ENCODE results near the gene GGA2.
A peak's percentile ranks its signal among the peaks of the same experiment; 100 is the strongest.
"Not testable (repeated sequence)": the region's sequence is repeated elsewhere in the genome, so short reads cannot be mapped to it uniquely, and the experiment has no call there.

Gene GGA2, protein sequence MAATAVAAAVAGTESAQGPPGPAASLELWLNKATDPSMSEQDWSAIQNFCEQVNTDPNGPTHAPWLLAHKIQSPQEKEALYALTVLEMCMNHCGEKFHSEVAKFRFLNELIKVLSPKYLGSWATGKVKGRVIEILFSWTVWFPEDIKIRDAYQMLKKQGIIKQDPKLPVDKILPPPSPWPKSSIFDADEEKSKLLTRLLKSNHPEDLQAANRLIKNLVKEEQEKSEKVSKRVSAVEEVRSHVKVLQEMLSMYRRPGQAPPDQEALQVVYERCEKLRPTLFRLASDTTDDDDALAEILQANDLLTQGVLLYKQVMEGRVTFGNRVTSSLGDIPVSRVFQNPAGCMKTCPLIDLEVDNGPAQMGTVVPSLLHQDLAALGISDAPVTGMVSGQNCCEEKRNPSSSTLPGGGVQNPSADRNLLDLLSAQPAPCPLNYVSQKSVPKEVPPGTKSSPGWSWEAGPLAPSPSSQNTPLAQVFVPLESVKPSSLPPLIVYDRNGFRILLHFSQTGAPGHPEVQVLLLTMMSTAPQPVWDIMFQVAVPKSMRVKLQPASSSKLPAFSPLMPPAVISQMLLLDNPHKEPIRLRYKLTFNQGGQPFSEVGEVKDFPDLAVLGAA

DNA sequence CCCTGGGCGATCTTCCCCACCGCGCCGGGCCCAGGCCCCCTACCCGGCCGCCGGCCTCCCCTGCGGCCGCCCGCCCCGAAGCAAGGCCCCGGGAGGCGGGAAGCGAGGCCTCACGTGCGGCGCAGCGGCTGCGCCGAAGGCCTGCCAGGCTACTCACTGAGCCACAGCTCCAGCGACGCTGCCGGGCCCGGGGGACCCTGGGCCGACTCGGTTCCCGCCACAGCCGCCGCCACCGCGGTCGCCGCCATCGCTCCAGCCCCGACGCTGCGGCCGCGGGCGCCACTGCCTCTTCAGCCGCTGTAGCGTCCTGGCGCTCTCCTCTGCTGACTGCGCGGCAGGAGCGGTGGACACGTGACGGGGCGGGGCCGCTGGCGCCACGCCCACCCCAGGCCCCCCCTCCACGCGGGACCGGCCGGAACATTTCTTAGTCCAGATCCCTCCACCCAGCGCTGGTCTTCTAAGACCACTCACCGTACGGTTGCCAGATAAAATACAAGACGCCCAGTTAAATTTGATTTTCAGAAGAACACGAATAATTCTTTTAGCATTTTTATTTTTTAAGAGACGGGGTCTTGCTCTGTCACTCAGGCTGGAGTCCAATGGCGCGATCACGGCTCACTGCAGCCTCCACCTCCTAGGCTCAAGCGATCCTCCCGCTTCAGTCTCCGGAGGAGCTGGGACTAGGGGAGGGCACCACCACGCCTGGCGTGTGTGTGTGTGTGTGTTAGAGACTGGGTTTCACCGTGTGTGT, at the start of gene GGA2:
GGA2 (minus strand) TSS at position 331 of the 751 bp plus-strand sequence; CDS start at position 248, 83 bp downstream.
- DNase-seq: peak; percentile 50

DNA sequence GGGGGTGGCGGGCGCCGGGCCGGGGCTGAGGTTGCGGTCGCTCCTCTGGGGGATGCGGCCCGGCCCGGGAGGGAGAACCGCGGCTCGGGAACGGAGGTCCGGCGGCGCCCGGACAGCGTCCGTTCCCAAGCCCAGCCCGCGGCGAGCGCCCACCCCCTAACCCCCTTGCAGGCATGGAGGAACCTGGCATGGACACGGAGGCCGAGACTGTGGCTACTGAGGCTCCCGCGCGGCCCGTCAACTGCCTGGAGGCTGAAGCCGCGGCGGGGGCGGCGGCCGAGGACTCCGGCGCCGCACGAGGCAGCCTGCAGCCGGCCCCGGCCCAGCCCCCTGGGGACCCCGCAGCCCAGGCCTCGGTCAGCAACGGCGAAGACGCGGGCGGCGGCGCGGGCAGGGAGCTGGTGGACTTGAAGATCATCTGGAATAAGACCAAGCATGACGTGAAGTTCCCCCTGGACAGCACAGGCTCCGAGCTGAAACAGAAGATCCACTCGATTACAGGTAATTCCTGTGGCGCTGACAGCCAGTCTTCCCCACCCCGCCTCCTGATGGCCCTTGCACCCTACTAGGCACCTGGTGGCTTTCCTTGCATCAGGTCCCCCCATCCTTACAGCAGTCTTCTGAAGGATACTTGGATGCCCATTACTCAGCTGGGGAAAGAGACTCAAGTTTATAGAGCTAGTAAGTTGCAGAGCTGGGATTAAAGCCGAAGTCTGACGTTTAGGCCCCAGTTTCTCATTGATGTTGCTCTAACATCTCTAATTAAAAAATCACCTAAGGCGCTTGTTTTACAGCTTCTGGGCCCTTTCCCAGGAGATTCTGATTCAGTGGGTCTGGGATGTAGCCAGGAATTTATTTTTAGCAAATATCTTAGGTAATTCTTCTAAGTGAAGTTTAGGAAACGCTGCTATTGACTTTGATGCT, 47.7 kb upstream of the GGA2 start:
- peak; percentile 41 for DNase-seq

DNA sequence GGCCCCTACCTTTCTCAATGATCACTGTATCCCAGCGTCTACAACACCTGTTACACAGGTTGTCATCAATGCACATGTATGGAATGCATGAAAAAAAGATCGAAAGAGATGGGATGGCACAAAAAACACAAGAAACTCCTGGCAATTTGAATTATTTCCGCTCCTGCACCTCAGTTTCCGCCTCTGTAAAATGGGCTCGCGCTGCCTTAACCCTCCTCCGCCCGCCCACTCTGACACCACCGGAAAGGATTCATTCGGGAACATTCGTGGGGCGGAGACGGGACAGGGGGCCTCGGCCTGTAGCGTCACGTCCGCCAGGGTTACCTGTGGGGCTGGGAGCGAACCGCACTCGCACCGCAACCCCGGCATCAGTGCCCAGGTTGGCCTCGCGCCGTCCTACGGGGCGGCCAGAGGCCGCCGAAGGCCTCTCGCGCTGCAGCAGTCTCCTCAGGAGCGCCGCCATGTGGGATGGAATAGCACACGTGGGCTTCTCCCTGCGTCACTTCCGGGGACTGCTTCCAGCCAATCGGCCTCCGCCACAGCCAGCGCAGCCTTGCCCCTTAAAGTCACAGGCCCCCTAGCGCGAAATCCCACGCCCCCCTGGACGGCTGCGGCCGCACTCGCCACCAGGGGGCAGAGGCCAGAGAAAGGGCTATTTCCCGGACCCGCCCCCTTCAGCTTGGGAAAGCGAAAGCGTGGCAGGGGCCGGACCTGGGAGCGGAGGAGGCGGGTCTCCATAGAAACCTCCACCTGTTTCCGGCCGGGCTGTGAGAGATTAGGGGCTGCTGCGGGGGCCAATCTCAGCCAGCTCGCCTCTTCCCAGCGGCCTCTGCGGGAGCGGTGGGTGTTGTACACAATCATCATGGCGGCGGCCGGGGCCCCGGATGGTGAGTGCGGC, 46.8 kb upstream of the GGA2 start, which contains the start of the genes EARS2 and UBFD1:
EARS2 (minus strand) TSS at position 470 of the 898 bp plus-strand sequence; CDS start at position 463, 7 bp downstream.
UBFD1 (plus strand) TSS at position 847 of the 898 bp plus-strand sequence; CDS start at position 863, 16 bp downstream.
- peak; percentile 97 for DNase-seq

DNA sequence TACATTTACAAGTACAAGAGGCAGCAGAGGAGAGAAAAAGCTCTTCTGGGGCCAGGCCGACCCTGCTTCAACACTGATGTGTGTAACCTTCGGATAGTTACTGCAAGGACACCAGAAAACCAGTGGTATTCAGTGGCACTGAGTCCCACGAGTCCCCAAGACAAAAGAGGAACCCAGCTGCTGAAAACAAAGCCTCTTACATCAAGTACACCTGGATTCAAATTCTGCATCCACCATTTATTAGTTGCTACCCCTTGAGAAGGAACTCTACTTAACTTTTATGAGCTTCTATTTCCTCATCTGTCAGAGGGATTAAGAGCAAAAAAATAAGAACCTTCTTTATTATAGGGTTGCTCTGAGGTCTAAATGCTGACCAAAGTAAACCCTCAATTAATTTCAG, 44.2 kb upstream of the GGA2 start:
- DNase-seq: no peak

DNA sequence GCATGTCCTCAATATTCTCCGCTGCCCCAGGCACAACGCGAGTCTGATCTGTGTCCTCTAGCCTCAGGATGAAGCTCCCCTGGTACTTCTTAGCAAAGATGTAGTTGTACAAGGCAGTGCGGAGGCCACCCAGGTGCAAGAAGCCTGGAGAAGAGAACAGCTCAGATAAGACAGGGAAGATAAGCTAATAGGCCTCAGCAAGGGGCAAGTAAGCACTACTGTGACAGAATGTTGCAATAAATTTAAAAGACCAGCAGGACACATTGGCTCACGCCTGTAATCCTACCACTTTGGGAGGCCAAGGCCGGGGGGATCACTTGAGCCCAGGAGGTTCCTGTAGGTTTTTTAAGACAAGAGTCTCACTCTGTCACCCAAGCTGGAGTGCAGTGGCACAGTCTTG, 41.9 kb upstream of the GGA2 start:
- no peak for DNase-seq

DNA sequence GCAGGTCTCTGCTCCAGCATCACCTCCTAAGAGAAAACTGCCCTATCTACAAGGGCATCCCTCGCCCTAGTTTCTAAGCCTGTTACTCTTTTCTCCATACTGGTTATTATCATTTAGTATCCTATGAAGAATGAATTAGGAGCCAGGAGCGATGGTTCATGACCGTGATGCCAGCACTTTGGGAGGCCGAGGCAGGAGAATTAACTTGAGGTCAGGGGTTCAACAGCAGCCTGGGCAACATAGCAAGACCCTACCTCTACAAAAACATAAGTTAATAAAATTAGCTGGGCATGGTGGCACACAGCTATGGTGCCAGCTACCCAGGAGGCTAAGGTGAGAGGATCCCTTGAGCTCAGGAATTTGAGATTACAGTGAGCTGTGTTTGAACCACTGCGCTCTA, 39.6 kb upstream of the GGA2 start:
- no peak for DNase-seq

DNA sequence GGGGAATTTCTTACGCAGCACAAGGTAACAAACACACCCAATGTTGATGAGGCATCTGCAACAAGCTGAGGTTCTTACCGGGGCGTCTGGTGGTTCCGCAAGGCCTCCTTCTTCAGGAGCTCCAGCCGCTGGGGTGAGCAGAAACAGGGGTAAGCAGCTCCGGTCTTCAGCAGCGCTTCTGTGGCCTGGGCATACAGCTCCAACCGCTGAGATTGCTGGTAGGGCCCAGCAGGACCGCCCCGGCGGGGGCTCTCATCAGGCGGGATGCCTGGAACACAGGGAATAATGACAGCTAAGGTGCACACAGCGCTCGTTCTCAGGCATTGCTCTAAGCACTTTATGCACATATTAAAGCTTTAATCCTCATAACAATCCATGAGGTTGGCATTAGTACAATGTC, 34.1 kb upstream of the GGA2 start:
- no peak for DNase-seq

DNA sequence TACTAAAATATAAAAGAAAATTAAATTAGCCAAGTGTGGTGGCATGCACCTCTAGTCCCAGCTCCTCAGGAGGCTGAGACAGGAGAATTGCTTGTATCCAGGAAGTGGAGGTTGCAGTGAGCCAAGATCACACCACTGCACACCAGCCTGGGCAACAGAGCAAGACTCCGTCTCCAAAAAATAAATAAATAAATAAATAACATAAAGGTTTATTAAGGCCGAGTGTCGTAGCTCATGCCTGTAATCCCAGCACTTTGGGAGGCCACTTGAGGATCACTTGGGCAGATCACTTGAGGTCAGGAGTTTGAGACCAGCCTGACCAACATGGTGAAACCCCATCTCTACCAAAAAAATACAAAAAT, 30.5 kb upstream of the GGA2 start:
- not testable (repeated sequence) for DNase-seq

DNA sequence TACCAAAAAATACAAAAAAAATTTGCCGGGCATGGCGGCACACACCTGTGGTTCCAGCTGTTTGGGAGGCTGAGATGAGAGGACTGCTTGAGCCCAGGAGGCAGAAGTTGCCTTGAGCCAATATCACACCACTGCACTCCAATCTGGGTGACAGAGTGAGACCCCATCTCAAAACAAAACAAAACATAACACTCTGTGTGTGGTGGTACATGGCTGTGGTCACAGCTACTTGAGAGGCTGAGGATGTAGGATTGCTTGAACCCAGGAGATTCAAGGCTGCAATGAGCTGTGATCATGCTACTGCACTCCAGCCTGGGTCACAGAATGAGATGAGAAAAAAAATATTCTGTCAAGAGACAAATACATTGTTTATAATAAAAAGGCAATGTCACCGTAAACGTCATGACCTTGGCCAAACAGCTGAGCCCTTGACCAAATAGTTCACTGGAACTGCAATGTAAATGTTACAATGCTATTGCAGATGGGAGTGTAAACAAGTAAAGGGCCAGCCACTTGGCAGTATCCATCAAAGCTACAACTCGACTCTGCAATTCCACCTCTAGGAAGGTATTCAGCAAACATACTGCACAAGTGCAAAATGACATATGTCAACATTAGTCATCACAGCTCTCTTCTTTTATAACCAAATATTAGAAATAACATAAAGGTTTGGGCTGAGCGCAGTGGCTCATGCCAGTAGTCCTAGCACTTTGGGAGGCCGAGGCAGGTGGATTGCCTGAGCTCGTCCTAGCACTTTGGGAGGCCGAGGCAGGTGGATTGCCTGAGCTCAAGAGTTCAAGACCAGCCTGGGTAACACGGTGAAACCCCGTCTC, 29.9 kb upstream of the GGA2 start:
- peak; percentile 85 for DNase-seq

DNA sequence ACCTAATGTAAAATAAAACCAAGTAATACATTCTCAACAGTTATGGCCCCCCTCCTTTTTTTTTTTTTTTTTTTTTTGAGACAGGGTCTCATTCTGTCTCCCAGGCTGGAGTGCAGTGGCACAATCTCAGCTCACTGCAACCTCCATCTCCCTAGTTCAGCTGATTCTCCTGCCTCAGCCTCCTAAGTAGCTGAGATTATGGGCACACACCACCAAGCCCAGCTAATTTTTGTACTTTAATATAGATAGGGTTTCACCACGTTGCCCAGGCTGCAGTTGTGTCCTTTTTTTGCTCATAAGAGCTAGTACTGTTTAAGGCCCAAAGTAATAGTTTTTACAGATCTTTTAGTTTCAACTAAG, 28.6 kb upstream of the GGA2 start:
- no peak for DNase-seq

DNA sequence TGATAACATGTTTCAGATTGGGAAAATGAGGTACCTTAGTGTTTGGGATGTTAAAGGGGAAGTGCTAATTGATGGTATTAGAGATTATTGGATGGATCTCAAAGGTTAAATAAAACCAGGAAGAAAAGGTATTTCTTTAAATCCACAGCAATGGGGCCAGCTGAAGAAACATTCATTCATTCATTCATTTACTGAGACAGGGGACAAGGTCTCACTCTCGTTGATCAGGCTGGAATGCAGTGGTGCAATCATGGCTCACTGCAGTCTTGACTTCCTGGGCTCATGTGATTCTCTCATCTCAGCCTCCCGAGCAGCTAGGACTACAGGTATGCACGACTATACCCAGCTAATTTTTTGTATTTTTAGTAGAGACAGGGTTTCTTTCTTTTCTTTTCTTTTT, 27.1 kb upstream of the GGA2 start:
- DNase-seq: no peak

DNA sequence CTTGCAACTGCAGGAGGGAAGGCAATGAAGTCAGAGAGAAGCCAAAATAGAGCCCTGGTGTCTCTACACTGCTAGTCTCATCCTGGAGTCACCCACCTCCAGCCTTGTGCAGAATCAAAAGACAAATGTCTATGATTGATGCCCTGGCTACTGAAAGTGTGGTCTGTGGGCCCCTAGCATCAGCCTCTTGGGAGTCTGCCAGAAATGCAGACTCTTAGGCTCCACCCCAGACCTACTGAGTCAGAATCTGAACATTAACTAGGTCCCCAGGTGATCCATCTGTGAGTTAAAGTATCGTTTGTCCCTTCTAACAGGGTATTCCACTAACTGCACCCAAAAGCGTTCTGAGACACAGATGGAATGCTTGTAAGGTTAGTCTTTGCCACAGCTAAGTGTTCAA, 25.6 kb upstream of the GGA2 start:
- no peak for DNase-seq

DNA sequence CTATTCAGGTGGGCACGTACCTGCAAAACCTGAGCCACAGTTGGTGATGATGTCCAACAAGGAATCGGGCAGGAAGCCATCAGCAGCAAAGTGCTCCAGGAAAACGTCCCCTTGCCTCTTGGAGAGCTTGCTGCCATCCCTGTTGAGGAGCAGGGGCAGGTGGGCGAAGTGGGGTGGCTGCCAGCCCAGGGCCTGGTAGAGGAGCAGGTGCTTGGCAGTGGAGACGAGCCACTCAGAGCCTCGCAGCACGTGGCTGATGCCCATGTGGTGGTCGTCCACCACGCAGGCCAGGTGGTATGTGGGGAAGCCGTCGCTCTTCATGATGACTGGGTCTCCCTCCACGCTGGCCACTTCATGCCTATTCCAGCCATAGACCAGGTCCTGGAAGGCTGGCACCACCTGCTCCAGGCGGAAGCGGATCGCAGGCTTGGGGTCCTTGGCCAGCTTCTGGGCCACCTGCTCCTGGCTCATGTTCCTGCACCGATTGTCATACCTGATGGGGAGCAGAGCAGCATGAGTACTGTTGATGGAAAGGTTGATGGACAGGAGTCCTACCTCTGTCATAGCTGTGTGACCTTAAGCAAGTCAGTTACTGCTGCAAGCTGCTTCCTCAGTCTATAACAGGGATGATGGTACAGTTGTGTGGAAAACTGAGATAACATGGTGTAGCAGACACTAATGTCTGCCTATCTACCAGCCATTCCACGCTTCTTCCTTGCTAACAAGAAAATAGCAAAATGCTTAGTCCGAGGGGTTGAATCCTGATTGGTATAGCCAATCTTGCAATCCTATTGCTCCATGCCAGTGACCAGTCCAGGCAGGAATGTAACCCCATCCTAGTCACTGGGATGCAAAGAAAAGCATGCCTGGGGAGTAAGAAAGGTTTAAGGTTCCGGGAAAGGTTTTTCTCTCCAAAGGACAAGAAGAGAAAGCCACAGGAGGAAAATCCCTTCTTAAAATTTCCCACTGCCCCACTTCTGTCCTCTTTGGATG, 24.9 kb upstream of the GGA2 start:
- DNase-seq: peak; percentile 29

DNA sequence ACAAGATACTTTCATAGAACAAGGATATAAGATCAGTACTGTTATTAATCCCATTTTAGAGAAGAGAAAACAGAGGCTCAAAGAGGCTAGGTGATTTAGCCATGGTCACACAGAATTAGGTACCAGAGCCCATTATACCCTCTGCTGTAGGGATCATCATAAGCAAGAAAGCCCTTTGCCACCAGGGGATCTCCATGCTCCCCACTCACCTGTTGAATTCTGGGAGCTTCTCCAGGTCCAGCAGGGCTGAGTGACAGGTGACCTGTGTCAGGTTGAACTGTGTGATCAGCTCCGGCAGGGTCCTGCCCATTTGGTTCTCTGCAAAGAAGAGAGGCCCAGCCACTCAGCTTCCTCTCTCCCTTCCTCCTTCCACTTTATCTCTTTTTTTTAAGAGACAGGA, 22.2 kb upstream of the GGA2 start:
- no peak for DNase-seq

DNA sequence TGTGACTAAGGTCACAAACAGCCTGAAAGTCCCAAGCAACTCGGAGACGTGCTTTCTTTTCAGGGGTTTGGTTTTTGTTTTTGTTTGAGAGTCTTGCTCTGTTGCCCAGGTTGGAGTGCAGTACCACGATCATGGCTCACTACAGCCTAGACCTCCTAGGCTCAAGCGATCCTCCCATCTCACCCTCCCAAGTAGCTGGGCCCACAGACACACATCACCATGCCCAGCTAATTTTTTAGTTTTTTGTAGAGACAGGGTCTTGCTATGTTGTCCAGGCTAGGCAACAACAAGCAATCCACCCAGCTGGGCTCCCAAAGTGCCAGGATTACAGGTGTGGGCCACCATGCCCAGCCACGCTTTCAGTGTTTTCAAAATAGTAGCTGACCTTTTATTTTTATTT, 19.8 kb upstream of the GGA2 start:
- no peak for DNase-seq

DNA sequence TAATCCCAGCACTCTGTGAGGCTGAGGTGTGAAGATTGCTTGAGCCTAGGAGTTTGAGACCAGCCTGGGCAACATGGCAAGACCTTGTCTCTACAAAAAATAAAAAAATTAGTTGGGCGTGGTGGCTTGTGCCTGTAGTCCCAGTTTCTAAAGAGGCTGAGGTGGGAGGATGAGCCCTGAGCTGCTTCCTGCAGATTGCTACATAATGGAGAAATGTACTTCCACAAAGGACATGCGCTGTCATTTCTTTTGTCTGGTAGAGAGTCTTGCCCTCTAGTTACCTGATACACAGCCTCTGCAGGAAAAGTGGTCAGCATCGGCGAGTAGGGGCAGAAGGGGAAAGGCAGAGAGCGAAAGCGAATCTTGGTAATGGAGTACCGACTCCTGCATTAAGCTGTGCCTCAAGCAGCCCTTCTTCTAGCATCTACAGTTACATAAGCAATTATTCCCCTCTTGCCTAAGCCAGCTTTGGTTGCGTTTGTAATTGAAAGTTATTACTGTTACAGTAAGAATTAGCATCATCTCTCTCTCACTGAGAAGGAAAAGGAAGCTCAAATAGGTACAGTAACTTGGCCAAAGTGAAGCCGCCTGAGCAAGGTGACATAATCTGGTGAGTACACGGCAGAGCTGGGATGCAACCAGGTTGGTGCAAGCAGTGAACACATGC, 18.5 kb upstream of the GGA2 start:
- DNase-seq: no peak

DNA sequence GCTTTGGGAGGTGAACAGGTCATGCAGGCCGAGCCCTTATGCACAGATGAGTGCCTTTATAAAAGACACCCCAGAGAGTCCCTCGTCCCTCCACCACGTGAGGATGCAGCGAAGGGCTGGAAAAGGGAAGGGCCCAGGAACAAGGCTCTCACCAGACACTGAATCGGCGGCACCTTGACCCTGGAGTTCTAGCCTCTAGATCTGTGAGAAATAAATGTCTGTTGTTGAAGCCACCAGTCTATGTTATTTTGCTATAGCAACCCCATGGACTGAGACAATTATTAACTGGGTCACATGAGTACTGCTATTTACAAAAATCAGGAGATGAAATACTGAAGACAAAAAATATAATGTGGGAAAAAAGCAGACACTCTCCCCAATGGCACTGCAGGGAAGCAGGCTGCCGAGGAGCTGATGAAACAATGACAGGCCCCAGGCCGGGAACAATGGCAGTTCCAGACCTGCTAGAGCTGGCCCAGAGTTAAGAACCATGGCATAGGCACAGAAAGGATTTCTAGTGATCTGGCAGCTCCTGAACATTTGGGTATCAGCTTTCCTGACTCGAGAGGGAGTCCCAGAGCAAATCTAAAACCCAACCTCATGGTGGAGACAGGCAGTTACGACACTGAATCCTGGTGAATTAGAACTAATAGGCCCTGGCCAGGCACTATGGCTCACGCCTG, 17.8 kb upstream of the GGA2 start:
- DNase-seq: no peak

DNA sequence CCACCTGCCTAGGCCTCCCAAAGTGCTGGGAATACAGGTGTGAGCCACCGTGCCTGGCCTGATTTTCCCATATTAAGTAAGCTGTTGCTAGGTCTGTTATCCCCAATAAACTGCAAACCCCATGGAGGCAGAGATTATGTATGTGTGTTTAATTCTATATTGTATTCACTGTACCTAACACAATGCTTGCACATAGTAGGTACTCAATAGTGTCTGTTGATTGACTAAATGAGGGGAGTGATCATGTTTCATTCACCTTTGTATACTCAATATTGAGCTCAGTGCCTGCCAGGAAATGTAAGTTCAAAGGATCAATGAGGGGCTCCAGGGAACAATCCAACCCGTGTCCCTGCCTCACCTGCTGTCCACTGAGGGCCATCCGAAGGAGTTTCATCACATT, 14.6 kb upstream of the GGA2 start:
- no peak for DNase-seq
